ENCODE measurements around the gene UBE2D2.

Gene UBE2D2

GRCh38 chr5:139635191-139635590, 74.1 kb downstream of the UBE2D2 start:
- DNase-seq (ENCODE audit: low read depth in 1 of 2, low spot score in 1 of 2): no peak

- no peak for DNase-seq (ENCODE audit: low read depth in 1 of 2, low spot score in 1 of 2)
Observed at GRCh38 chr5:139635606-139636206, 74.6 kb downstream of the UBE2D2 start.

DNA sequence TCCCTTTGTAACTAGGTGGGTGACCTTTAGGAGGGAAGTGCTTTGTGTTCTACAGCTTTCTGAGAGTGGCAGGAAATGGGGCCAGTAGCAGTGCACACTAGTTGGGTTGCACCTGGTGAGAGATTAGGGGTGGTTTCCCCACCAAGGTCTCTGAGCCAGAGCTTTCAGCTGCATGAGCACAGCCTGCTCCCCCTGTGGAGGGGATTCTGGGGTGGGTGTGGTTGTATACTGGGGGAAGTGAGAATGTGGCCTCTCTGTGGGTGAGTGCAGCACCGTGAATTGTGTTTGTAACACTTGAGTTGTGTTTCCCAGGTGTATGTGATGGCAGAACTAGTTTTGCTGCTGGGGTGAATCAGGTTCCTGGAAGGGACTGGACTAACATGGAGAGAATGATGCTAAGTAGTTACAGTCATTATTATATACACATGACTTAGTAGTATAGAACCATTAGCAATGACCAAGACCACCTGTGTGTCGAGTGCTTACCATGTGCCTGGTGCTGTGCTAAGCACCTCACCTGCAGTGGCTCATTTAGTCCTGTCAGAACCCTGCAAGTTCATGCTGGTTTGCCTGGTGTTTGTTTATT, 75.2 kb downstream of the UBE2D2 start:
- no peak for DNase-seq (ENCODE audit: low read depth in 1 of 2, low spot score in 1 of 2)

GRCh38 chr5:139636975-139637408, 75.9 kb downstream of the UBE2D2 start:
- no peak for DNase-seq (ENCODE audit: low read depth in 1 of 2, low spot score in 1 of 2)

DNA sequence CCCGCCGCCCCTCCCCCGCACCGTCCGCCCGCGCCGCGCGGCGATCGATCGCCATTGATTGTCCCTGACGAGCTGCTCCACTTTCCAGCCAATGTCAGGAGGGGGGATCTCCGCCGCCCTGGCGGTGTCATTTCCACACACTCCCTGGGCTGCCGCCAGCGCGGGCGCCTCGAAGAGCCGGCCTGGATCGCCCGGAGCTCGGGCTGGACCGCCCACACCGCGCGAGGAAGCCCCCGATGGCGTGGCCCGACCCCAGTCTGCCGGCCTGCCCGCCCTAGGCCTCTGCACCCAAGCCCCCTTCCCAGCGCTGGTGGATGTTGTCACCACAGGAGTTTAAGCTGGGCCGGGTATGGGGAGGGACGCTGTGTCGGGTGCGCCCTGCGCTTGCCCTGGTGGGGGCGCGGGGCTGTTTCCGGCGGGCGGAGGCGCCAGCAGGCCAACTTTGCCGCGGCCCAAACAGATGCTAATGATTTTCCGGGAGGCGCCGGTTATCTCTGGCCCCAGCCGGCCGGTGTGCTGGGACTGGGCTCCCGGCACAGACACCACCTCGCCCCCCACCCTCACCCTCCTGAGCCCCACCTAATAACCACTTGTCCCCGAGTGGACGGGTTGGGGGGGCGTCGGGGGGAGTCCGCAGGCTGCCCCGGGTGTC, 76.4 kb downstream of the UBE2D2 start:
- DNase-seq (ENCODE audit: low read depth in 1 of 2, low spot score in 1 of 2): no peak

DNA sequence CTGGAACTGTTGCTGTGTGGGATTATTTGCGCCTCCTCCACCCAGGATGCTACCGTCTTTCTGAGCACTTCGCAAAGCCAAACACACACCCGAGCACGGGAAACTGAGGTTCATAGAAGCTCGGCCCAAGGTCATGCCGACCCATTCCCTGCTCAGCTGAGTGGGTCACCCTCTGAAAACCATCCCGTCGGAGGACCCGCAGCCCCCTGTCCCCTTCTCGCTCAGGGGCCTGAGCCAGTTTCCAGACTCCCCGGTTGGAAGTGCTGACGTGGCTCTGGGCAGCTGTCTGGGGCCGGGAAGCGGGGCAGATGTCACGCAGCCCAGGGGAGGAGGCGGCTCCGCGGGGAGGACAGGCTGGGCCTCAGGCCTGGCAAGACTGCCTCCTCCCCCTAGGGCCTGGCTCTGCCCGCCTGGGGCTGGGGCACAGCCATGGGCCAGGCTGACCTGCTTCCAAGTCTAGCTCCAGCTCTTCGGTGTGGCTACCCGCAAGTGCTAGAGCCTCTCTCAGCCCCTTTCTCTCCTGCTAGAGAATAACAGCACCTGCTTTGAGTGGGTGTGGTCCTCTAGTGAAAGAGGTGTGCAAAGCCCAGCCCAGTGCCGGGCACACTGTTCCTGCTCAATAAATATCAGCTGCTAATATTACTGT, 77.1 kb downstream of the UBE2D2 start:
- no peak for DNase-seq (ENCODE audit: low read depth in 1 of 2, low spot score in 1 of 2)

GRCh38 chr5:139638736-139639618, 77.8 kb downstream of the UBE2D2 start:
- DNase-seq (ENCODE audit: low read depth in 1 of 2, low spot score in 1 of 2): no peak

DNA sequence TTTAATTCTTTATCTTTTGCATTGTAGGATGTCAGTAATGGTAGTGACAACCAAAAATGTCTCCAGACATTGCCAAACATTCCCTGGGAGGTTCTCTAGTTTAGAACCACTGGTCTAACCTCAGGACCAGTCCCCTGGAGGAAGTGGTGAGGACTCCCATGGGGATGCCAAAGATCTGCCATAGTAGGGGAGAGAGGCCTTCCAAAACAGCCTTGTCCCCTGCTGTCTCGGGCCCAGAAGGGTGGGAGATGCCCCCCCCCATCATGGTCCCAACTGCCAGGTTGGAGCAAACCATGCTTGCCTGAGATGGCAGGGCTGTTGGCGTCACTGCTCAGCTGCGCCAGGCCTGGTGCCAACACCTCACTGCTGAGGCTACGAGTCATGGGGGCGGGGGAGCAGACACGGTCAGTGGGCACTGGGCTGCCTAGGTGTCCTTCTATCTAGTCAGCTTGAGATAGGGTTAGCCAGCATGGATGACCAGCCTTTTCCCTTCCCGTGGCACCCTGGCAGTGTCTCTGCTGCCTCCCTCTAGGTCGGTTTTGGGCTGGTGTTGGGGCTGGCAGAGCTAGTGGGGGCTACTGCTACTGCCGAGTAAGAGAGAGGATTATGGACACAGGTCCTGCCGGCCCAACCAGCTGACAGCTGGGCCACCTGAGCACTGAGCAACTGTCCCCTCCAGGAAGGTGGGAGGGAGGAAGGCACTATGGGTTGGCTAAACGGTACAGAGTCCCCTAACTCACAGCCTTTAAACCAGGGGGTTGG, 78.7 kb downstream of the UBE2D2 start:
- DNase-seq (ENCODE audit: low read depth in 1 of 2, low spot score in 1 of 2): no peak

DNA sequence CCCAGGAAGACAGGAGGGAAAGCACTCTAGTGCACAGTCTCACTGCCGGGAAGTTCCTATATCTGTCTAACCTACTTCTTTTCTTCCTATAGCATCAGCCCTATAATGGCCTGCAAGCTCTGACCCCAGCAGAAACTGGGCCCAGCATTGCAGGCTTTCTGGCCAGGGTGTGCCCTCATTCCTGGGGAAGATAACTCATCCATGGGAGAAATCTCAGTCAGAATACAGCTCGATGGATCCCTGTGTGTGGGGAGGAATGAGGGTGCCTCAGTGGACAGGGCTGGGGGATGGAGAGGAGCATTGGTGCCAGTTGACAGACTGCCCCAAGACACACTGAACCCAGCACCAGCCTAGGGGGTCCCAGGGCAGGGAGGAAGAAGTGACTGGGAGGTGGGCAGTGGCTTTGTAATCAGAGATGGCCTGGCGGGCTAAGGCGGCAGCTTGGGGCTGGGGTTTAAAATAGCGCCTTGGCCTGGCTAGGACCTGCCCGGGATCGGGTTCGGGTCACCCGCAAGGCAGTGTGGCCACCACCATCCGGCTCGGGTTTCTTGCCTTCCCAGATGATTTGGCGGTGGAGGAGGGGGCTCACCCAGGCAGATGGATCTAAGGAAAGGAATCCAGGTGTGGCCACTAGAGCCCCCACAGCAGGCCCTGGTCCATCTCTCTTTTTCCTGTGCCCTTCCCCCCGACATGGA, 79.4 kb downstream of the UBE2D2 start:
- DNase-seq (ENCODE audit: low read depth in 1 of 2, low spot score in 1 of 2): no peak

DNA sequence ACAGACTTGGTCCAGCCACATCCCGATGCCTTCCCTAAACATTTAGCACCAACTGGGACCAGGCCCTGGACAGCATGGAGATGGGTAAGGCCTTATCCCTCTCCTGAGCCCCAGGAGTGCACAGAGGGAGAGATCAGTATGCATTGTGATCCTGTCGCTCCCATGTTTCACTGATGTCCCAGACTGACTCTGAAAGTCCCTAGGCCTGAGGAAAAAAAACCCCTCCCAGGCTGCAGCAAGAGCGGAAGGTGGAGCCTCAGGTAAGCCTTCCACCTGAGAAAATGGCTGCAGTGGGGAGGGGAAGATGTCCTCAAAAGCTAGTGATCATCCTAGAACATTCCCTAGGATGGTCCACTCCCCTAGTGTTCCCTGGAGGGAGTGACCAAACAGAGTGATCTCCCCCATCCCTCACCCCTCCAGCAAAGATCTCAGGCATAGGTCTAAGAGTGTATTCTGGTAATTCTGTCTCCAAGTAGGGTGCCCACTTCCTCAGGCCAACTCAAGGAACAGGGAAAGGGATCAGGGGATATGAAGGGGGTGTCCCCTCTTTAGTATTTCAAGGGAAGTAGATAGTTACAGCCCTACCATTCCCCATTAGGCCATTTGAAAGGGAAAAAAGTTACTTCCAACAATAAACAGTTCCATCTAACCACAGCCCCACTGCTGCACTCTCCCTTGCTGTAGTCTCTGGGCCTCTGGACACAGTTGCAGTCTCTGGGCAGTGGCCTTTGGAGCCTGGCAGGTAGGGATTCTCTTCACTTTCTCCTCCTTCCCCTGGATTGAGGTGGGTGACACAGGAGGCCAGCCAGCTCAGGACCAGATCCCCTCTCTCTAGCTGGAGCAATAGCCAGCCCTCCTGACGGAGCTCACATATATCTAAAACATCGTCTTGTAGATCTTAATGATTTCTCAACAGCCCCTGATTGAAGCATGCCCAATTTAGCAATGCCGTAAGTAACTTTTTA, 80.3 kb downstream of the UBE2D2 start:
- DNase-seq (ENCODE audit: low read depth in 1 of 2, low spot score in 1 of 2): no peak

GRCh38 chr5:139642213-139642612, 81.1 kb downstream of the UBE2D2 start:
- DNase-seq (ENCODE audit: low read depth in 1 of 2, low spot score in 1 of 2): no peak

GRCh38 chr5:139642891-139643871, 82.0 kb downstream of the UBE2D2 start:
- no peak for DNase-seq (ENCODE audit: low read depth in 1 of 2, low spot score in 1 of 2)

DNA sequence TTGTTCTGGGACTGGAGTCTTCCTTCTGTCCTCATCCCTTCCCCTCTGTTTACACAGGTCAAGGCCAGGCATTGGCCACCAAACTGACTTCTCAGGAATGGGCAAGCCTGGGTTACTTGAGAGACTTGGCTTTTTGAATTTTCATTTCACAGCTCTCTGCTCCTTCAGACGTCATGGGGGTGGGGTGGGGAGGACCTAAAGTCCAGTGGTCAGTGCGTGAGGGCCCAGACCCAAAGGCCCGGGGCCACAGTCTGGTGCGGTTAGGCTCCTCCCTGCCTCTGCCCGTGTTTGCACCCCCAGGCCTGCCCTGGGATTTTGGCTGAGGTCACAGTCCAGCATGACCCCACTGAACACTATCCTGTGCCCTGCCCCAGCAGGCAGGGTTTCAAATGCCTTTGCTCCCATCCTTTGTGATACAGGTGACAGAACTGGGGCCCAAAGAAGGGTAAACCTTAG, 82.9 kb downstream of the UBE2D2 start:
- no peak for DNase-seq (ENCODE audit: low read depth in 1 of 2, low spot score in 1 of 2)

GRCh38 chr5:139644646-139645429, 83.7 kb downstream of the UBE2D2 start:
- DNase-seq (ENCODE audit: low read depth in 1 of 2, low spot score in 1 of 2): no peak

GRCh38 chr5:139645430-139645871, 84.3 kb downstream of the UBE2D2 start:
- DNase-seq (ENCODE audit: low read depth in 1 of 2, low spot score in 1 of 2): no peak

DNA sequence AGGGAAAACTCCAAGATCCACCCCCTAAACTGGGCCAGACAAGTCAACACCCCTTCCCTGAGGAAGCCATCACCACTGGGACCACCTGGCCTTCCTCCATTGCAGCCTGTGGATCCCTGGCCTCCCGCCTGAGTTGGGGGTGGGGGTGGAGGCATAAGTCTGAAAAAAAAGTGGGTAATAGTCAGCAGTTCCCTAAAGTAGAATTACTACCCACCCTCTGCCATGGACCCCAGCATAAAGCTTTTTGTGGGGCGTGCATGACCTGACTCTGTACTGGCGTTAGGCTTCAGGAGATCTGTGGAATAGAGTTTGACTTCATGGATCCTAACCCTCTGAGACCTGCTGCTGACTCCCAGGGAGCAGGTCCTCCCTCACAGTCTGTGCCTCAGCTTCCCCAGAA, 85.0 kb downstream of the UBE2D2 start:
- no peak for DNase-seq (ENCODE audit: low read depth in 1 of 2, low spot score in 1 of 2)
